ENCODE results near the gene KDM7A.

DNA sequence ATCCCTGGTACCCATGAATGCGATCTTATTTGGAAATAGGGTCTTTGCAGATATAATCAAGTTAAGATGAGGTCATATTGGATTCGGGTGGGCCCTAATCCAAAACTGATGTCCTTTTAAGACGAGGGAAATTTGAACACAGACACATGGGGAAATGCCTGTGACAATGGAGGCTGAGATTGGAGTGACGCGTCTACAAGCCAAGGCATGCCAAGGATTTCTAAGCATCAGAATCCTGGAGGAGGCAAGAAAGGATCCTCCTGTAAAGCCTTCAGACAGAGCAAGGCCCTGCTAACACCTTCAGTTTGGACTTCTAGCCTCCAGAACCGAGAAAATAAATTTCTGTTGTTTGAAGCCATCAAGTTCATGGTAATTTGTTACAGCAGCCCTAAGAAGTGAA is 132.5 kb downstream of the KDM7A start:
- TF ChIP-seq SUZ12 (IDR thresholded peaks at IDR 0.05; ENCODE audit: extremely low read depth, insufficient read depth, insufficient read length): no peak
- no peak for TF ChIP-seq YY1 (IDR thresholded peaks at IDR 0.05; ENCODE audit: insufficient read depth, insufficient read length)

Data from NT2/D1 (cell line).